HCT116 (cell line): ENCODE measurements around the gene FARP1. TPM values are rescaled to one million over a fixed set of nuclear protein-coding genes. Genes with fewer than 3 reads are reported as not detected.

Experiments
- ATAC-seq: fragments of 200-7000 bp; cut with Tn5 transposase; 2 replicates; pipeline ENCODE4 v1.9.1; 2020; ENCODE audit warnings: mild to moderate bottlenecking, moderate library complexity
- BruUV-seq: library from RNA; stranded (reverse); fragments of 400-500 nt; replicated peaks from 2 replicates; lab custom pipeline; 2021; lab: Mats Ljungman, UMichigan
- CTCF ChIA-PET: fragments of 300-600 bp; sonication (Branson Sonifier 250); formaldehyde crosslinking; loops from one replicate; lab custom pipeline; 2021; ENCODE audit warnings: antibody characterized with exemption; lab: Charles Lee
- POLR2A ChIA-PET: fragments of 300-600, 350-600 bp; sonication (Branson Sonifier 250); formaldehyde crosslinking; loops from one replicate; lab custom pipeline; 2021; ENCODE audit warnings: antibody characterized with exemption; lab: Charles Lee
- RAD21 ChIA-PET, 2 experiments: fragments of 300-600 bp; sonication (Branson Sonifier 250); formaldehyde crosslinking; loops; one replicate each; lab custom pipeline; 2023; ENCODE audit warnings: low total read pairs in 2 of 2; ENCODE audit not compliant: uncharacterized antibody in 2 of 2, unreplicated experiment in 2 of 2, low non-redundant PET in 1 of 2; lab: Charles Lee
- DNase-seq: peaks from one replicate; pipeline ENCODE4 v3.0.0-alpha.2; 2010; ENCODE audit warnings: low read depth, low spot score
- H2AFZ ChIP-seq: fragments of 200-600 bp; shearing (Covaris generic), sonication (generic); 2 replicates; pipeline ENCODE4 v1.6.1; 2017; ENCODE audit warnings: low read depth, mixed run types, mixed read lengths, antibody characterized with exemption, low read length; ENCODE audit not compliant: poor library complexity, severe bottlenecking
- H3K27ac ChIP-seq: 2 replicates; pipeline ENCODE4 v1.5.1; 2012; ENCODE audit warnings: low read depth, low read length
- H3K27me3 ChIP-seq: fragments of 200-600 bp; sonication (generic); 2 replicates; pipeline ENCODE4 v1.6.1; 2016; ENCODE audit warnings: mixed run types, low read length, mixed read lengths; ENCODE audit not compliant: insufficient read depth
- H3K36me3 ChIP-seq, 2 experiments: fragments of 200-500 bp in 1 of 2; fragments of 200-600 bp in 1 of 2; sonication (Bioruptor generic) in 1 of 2; sonication (generic) in 1 of 2; 2 replicates each; pipeline versions ENCODE4 v1.5.1 to v1.6.1; 2014 to 2016; ENCODE audit warnings: low read length in 2 of 2, inconsistent platforms in 1 of 2, mixed read lengths in 1 of 2, mixed run types in 1 of 2; ENCODE audit not compliant: insufficient read depth in 2 of 2, control insufficient read depth in 1 of 2
- H3K4me1 ChIP-seq, 2 experiments: fragments of 200-600 bp in 1 of 2; sonication (generic) in 1 of 2; 2 replicates each; pipeline versions ENCODE4 v1.5.1 to v1.6.1; 2012 to 2017; ENCODE audit warnings: low read length in 2 of 2, inconsistent platforms in 1 of 2, mild to moderate bottlenecking in 1 of 2, mixed read lengths in 1 of 2, mixed run types in 1 of 2, moderate library complexity in 1 of 2; ENCODE audit not compliant: insufficient read depth in 2 of 2, control insufficient read depth in 1 of 2
- H3K4me2 ChIP-seq: fragments of 200-600 bp; sonication (generic); 2 replicates; pipeline ENCODE4 v1.6.1; 2017; ENCODE audit warnings: mixed run types, low read length, mixed read lengths
- H3K4me3 ChIP-seq, 2 experiments: fragments of 200-600 bp in 1 of 2; sonication (generic) in 1 of 2; replicated peaks in 1 of 2; 2 replicates each; pipeline ENCODE4 v1.5.1; 2011 to 2016; ENCODE audit warnings: low read length in 2 of 2, control low read depth in 1 of 2, low read depth in 1 of 2, mild to moderate bottlenecking in 1 of 2, mixed read lengths in 1 of 2, mixed run types in 1 of 2
- H3K79me2 ChIP-seq: fragments of 200-600 bp; sonication (generic); 2 replicates; pipeline ENCODE4 v1.6.1; 2017; ENCODE audit warnings: mild to moderate bottlenecking, mixed run types, low read length, moderate library complexity, mixed read lengths; ENCODE audit not compliant: insufficient read depth
- H3K9ac ChIP-seq: fragments of 200-600 bp; sonication (generic); 2 replicates; pipeline ENCODE4 v1.6.1; 2016; ENCODE audit warnings: low read length, mixed read lengths
- H3K9me2 ChIP-seq: fragments of 200-600 bp; sonication (generic), shearing (Covaris generic); 2 replicates; pipeline ENCODE4 v1.6.1; 2017; ENCODE audit warnings: mixed run types, mild to moderate bottlenecking, moderate library complexity; ENCODE audit not compliant: insufficient read depth
- H3K9me3 ChIP-seq, 2 experiments: fragments of 200-500 bp in 1 of 2; fragments of 200-600 bp in 1 of 2; sonication (Bioruptor generic) in 1 of 2; sonication (generic) in 1 of 2; 2 replicates each; pipeline ENCODE4 v1.6.1; 2014 to 2017; ENCODE audit warnings: low read length in 2 of 2, mixed read lengths in 2 of 2, inconsistent platforms in 1 of 2, low read depth in 1 of 2, mild to moderate bottlenecking in 1 of 2, mixed run types in 1 of 2, moderate library complexity in 1 of 2; ENCODE audit not compliant: control insufficient read depth in 1 of 2, insufficient read depth in 1 of 2
- H4K20me1 ChIP-seq: fragments of 200-600 bp; sonication (generic), shearing (Covaris generic); 2 replicates; pipeline ENCODE4 v1.6.1; 2017; ENCODE audit warnings: mixed run types, mild to moderate bottlenecking, moderate library complexity; ENCODE audit not compliant: insufficient read depth
- ATF3 ChIP-seq: IDR thresholded peaks from 2 replicates; pipeline ENCODE4 v1.6.1; 2012
- CBX3 ChIP-seq: IDR thresholded peaks from 2 replicates; pipeline ENCODE4 v1.6.1; 2012; ENCODE audit warnings: low read depth
- CEBPB ChIP-seq: IDR thresholded peaks from 2 replicates; pipeline ENCODE4 v1.6.1; 2012; ENCODE audit warnings: low read depth
- CTCF ChIP-seq, 3 experiments: fragments of 200-600 bp in 1 of 3; sonication (generic) in 1 of 3; IDR thresholded peaks in 2 of 3; conservative IDR thresholded peaks in 1 of 3; 2 replicates each; pipeline ENCODE4 v1.5.1; 2012 to 2017; ENCODE audit warnings: low read depth in 2 of 3, low read length in 2 of 3, antibody characterized with exemption in 1 of 3, borderline replicate concordance in 1 of 3, control low read depth in 1 of 3, mild to moderate bottlenecking in 1 of 3, mixed read lengths in 1 of 3, mixed run types in 1 of 3, moderate library complexity in 1 of 3; ENCODE audit not compliant: insufficient read depth in 1 of 3
- EGR1 ChIP-seq: IDR thresholded peaks from 2 replicates; pipeline ENCODE4 v1.6.1; 2012; ENCODE audit warnings: low read depth
- ELF1 ChIP-seq: IDR thresholded peaks from 2 replicates; pipeline ENCODE4 v1.6.1; 2012; ENCODE audit warnings: low read depth, borderline replicate concordance
- EZH2 ChIP-seq: fragments of 200-600 bp; sonication (generic); IDR thresholded peaks from 2 replicates; pipeline ENCODE4 v1.6.1; 2017; ENCODE audit warnings: antibody characterized with exemption, mixed run types
- EZH2phosphoT487 ChIP-seq: fragments of 200-600 bp; IDR thresholded peaks from 2 replicates; pipeline ENCODE4 v1.6.1; 2018; ENCODE audit warnings: antibody characterized with exemption, borderline replicate concordance
- FOSL1 ChIP-seq: IDR thresholded peaks from 2 replicates; pipeline ENCODE4 v1.6.1; 2012; ENCODE audit warnings: low read depth
- JUND ChIP-seq: IDR thresholded peaks from 2 replicates; pipeline ENCODE4 v1.6.1; 2012
- POLR2A ChIP-seq: IDR thresholded peaks from 2 replicates; pipeline ENCODE4 v1.7.0; 2011; ENCODE audit warnings: borderline replicate concordance; ENCODE audit not compliant: insufficient read depth, insufficient read length; ENCODE audit errors: extremely low read depth
- POLR2AphosphoS5 ChIP-seq: IDR thresholded peaks from 2 replicates; pipeline ENCODE4 v1.6.1; 2011; ENCODE audit warnings: mild to moderate bottlenecking, low read depth, low read length, moderate library complexity
- RAD21 ChIP-seq: IDR thresholded peaks from 2 replicates; pipeline ENCODE4 v1.6.1; 2012; ENCODE audit warnings: low read depth, mild to moderate bottlenecking
- REST ChIP-seq: IDR thresholded peaks from 2 replicates; pipeline ENCODE4 v1.6.1; 2012; ENCODE audit warnings: low read depth
- SIN3A ChIP-seq: IDR thresholded peaks from 2 replicates; pipeline ENCODE4 v1.6.1; 2012; ENCODE audit warnings: low read depth
- SP1 ChIP-seq: IDR thresholded peaks from 2 replicates; pipeline ENCODE4 v1.6.1; 2012; ENCODE audit warnings: low read depth
- SRF ChIP-seq: IDR thresholded peaks from 2 replicates; pipeline ENCODE4 v1.6.1; 2012; ENCODE audit warnings: low read depth
- ZBTB33 ChIP-seq: IDR thresholded peaks from 2 replicates; pipeline ENCODE4 v1.6.1; 2011; ENCODE audit warnings: mild to moderate bottlenecking, low read length, moderate library complexity; ENCODE audit not compliant: insufficient replicate concordance; ENCODE audit errors: extremely low read depth
- ZNF274 ChIP-seq: fragments of 200-500 bp; sonication (Bioruptor generic); IDR thresholded peaks from 2 replicates; pipeline ENCODE4 v1.6.1; 2014; ENCODE audit warnings: mild to moderate bottlenecking, low read depth, low read length, inconsistent platforms
- intact Hi-C: fragments of 100-400 bp; cut with micrococcal nuclease; formaldehyde crosslinking; loops from 2 replicates; pipeline ENCODE4 v1.10.0; 2022
- total RNA-seq: library from RNA; stranded (reverse); gene quantifications from one replicate; pipeline ENCODE4 v1.2.1, GENCODE V29; 2021; ENCODE audit not compliant: unreplicated experiment

The FARP1 gene
- total RNA-seq, 1 experiment from 2014 or later, result 30.5 TPM

GRCh38 chr13:98272549-98272948 is 129.7 kb downstream of the FARP1 start:
- no peaks in the 10 kb centered on the region for H3K4me1 ChIP-seq
- H3K9me3 ChIP-seq, result no peaks in the 10 kb centered on the region
- no peaks in the 10 kb centered on the region for H3K27me3 ChIP-seq
- ChIA-PET RAD21 (no interaction called here), CTCF (no interaction called here)
- intact Hi-C loops, result no loop called here
- no peak overlapping the region for H3K27ac ChIP-seq
- H2AFZ ChIP-seq, result no peak overlapping the region
- no peaks in the 10 kb centered on the region for H3K9me2 ChIP-seq
- no peak overlapping the region for H3K9ac ChIP-seq
- no peaks in the 10 kb centered on the region for H4K20me1 ChIP-seq
- H3K36me3 ChIP-seq, result no peaks in the 10 kb centered on the region
- no peak for ATAC-seq
- H3K4me2 ChIP-seq, result no peak overlapping the region
- TF ChIP-seq SRF, result no peak
- TF ChIP-seq EGR1, result no peak
- TF ChIP-seq CTCF (IDR thresholded peaks at IDR 0.05 in 2 of 3, conservative IDR thresholded peaks at IDR 0.05 in 1 of 3; ENCODE audit: borderline replicate concordance in 1 of 3, insufficient read depth in 1 of 3, low read depth in 2 of 3, low read length in 2 of 3), result no peak
- TF ChIP-seq CBX3, result no peak
- TF ChIP-seq ZNF274, result no peak
- TF ChIP-seq SIN3A, result no peak
- TF ChIP-seq FOSL1, result no peak
- no peak for TF ChIP-seq EZH2phosphoT487
- TF ChIP-seq REST, result no peak
- no peak for TF ChIP-seq EZH2
- no peak for TF ChIP-seq ZBTB33
- no peak for TF ChIP-seq ATF3
- TF ChIP-seq POLR2A, result no peak
- TF ChIP-seq JUND, result no peak
- no peak for TF ChIP-seq SP1
- no peak for TF ChIP-seq CEBPB
- TF ChIP-seq RAD21, result no peak
- TF ChIP-seq POLR2AphosphoS5, result no peak
- no peak for TF ChIP-seq ELF1
- TF ChIP-seq, all 23 proteins: peak for 0
- POLR2A ChIA-PET, result no interaction called here
- no peaks in the 10 kb centered on the region for H3K79me2 ChIP-seq
- H3K4me3 ChIP-seq, result no peak overlapping the region
- no TSS peak for BruUV-seq
- no peak for DNase-seq
